Iris pigment epithelial cell (primary cell): ENCODE data around the gene D2HGDH.
"Not testable (repeated sequence)": the region's sequence is repeated elsewhere in the genome, so short reads cannot be mapped to it uniquely, and the experiment has no call there.

Experiments used
- DNase-seq: peaks from one replicate; pipeline ENCODE4 v3.0.0-alpha.2; 2011; ENCODE audit warnings: low read depth

Gene D2HGDH

GRCh38 chr2:241808051-241808720 is 73.8 kb downstream of the D2HGDH start:
- DNase-seq = no peak

- DNase-seq = no peak
Observed at GRCh38 chr2:241808721-241809382, 74.4 kb downstream of the D2HGDH start, which contains the start of gene NEU4. TSS of gene NEU4 (plus strand) at chr2:241809193. CDS start at chr2:241814485, 5,292 bp downstream.

- no peak for DNase-seq
Observed at GRCh38 chr2:241809383-241810306, 75.2 kb downstream of the D2HGDH start.

- no peak for DNase-seq
Observed at GRCh38 chr2:241810307-241811200, 76.1 kb downstream of the D2HGDH start.

GRCh38 chr2:241811201-241811951 is 76.9 kb downstream of the D2HGDH start:
- DNase-seq = no peak

DNA sequence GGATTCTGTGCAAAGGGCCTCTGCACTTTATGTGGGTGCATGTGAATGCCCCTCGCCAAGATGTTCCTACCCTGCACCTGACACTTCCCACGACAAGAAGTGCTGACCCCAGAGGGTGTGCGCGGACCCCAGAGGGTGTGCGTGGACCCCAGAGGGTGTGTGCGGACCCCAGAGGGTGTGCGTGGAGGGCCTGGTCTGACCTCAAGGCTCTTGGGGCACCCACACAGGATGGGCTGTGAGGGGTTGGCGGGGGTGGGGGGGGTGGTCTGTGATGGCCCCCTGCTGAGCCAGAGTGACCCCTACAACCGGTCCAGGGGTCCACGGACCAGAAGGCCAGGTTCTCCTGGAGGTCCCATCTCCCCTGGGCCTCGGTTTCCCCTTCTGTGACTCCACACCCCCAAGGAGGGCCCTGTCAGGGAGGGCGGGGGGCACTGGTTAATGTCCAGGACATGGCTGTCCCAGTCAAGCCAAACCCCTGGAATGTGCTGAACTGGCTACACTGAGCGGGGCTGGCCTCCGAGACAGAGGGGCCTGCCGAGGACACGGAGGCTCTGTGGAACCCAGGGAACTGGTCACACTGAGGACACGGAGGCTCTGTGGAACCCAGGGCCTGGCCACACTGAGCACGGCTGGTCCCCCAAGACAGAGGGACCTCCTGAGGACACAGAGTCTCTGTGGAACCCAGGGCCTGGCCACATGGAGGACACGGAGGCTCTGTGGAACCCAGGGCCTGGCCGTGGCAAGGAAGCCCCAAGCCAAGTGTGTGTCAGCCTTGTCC is 77.7 kb downstream of the D2HGDH start:
- DNase-seq = no peak

GRCh38 chr2:241812730-241813643 is 78.6 kb downstream of the D2HGDH start:
- DNase-seq = no peak

GRCh38 chr2:241813644-241814392 is 79.4 kb downstream of the D2HGDH start:
- no peak for DNase-seq

DNA sequence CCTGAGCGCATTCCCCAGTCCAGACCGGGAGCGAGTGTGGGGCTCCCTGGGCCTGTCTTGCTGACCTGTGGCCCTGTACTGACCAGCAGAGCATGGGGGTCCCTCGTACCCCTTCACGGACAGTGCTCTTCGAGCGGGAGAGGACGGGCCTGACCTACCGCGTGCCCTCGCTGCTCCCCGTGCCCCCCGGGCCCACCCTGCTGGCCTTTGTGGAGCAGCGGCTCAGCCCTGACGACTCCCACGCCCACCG is 79.9 kb downstream of the D2HGDH start:
- DNase-seq = no peak

GRCh38 chr2:241814643-241815476 is 80.4 kb downstream of the D2HGDH start:
- no peak for DNase-seq

DNA sequence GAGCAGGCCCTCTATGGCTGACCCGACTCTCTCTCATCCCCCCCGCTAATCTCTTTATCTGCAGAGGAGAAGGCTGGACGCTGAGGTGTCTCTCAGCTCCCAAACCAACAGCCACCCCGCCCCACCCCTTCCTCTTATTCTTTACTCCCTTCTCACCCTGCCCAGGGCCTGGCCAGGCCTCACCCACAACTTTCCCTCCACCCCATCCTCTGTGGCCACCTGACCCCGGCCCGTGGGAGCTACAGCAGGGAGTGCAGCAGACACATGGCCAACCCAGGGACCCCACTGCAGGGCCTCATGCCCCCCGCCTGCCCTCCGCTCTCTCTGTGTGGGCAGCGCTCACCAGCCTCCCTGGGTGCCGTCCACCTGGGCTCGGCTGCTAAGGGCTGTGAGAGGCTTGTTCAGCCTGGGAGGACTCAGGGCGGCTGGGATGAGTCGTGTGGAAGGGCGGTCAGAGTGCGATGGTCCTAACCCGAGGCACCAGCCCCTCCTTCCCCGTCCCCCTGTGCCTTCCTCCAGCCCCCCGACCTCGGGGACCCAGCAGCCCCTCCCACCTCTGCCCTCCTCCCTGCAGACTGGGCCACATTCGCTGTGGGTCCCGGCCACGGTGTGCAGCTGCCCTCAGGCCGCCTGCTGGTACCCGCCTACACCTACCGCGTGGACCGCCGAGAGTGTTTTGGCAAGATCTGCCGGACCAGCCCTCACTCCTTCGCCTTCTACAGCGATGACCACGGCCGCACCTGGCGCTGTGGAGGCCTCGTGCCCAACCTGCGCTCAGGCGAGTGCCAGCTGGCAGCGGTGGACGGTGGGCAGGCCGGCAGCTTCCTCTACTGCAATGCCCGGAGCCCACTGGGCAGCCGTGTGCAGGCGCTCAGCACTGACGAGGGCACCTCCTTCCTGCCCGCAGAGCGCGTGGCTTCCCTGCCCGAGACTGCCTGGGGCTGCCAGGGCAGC is 81.3 kb downstream of the D2HGDH start:
- no peak for DNase-seq

DNA sequence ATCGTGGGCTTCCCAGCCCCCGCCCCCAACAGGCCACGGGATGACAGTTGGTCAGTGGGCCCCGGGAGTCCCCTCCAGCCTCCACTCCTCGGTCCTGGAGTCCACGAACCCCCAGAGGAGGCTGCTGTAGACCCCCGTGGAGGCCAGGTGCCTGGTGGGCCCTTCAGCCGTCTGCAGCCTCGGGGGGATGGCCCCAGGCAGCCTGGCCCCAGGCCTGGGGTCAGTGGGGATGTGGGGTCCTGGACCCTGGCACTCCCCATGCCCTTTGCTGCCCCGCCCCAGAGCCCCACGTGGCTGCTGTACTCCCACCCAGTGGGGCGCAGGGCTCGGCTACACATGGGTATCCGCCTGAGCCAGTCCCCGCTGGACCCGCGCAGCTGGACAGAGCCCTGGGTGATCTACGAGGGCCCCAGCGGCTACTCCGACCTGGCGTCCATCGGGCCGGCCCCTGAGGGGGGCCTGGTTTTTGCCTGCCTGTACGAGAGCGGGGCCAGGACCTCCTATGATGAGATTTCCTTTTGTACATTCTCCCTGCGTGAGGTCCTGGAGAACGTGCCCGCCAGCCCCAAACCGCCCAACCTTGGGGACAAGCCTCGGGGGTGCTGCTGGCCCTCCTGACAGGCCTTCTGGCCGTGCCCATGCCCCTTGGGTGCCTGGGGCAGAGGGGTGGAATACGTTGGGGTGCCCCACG is 82.1 kb downstream of the D2HGDH start:
- no peak for DNase-seq

DNA sequence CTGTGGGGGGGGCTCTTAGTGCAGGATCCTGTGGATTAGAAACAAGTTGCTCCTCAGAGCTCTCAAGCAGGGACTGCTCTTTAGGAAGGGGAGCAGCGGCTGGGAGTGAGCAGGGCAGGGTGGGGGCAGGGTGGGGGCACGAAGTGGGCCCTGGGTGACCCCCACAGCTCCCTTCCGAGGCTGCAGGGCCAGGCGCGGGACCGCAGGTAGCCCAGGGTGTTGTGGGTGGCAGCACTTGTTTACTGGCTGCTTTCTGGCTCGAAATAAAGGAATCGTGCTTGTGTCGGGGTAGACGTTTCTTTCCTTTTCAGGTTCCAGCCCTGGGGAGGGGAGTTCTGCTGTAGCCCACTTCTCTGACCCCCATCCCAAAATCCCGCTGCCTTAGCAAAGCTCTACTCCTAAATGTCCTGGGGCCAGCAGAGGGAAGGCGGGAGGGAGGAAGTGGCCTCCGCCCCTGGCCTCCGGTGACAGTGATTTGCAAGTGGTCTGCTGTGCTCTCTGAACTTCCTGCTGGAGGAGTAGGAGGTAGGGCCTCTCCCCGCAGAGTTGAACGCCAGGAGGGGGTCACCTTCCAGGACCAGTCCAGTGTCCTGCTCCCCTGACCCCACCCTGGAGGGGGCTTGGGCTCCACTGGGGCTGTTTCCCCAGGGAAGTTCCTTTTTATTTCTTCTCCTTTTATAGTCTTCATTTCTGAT is 82.8 kb downstream of the D2HGDH start:
- DNase-seq = no peak

- DNase-seq = not testable (repeated sequence)
Observed at GRCh38 chr2:241817821-241818215, 83.4 kb downstream of the D2HGDH start.
